LNCaP clone FGC (cell line): ENCODE measurements around the gene GCSAML.

ENCODE experiments used
- DNase-seq: peaks from one replicate; pipeline ENCODE4 v3.0.0-alpha.2; 2011; ENCODE audit warnings: low read depth
- H3K4me3 ChIP-seq: 2 replicates; pipeline ENCODE4 v1.5.1; 2011; ENCODE audit warnings: mild to moderate bottlenecking, low read depth, low read length, control low read depth
- CTCF ChIP-seq: IDR thresholded peaks from 2 replicates; pipeline ENCODE4 v1.5.1; 2012; ENCODE audit warnings: mild to moderate bottlenecking; ENCODE audit not compliant: control insufficient read depth, insufficient read depth; ENCODE audit errors: extremely low read depth

Gene GCSAML

GRCh38 chr1:247562198-247562597 is 13.3 kb downstream of the GCSAML start:
- H3K4me3 ChIP-seq = no peak overlapping the region
- TF ChIP-seq CTCF = no peak
- DNase-seq = no peak

- no peak for DNase-seq
- H3K4me3 ChIP-seq = no peak overlapping the region
- TF ChIP-seq CTCF = no peak
Observed at GRCh38 chr1:247574236-247574635, 25.3 kb downstream of the GCSAML start.

- no peak for DNase-seq
- H3K4me3 ChIP-seq = no peak overlapping the region
- TF ChIP-seq CTCF = no peak
Observed at GRCh38 chr1:247574664-247575063, 25.7 kb downstream of the GCSAML start.

- peak; percentile 35; the same call in 1 of the 2 replicates for TF ChIP-seq CTCF
- H3K4me3 ChIP-seq = no peak overlapping the region
- DNase-seq = no peak
Observed at GRCh38 chr1:247576514-247576913, 27.6 kb downstream of the GCSAML start.

GRCh38 chr1:247578946-247579460 is 30.1 kb downstream of the GCSAML start:
- no peak overlapping the region for H3K4me3 ChIP-seq
- no peak for DNase-seq
- no peak for TF ChIP-seq CTCF

- TF ChIP-seq CTCF = no peak
- no peak within 1 kb of the TSS for H3K4me3 ChIP-seq
- DNase-seq = no peak
Observed at GRCh38 chr1:247588060-247588459, 39.1 kb downstream of the GCSAML start, which contains the start of gene OR2G2. Gene OR2G2, plus strand, starts transcription at chr1:247588360. Its CDS starts 0 bp downstream, at chr1:247588360.

- H3K4me3 ChIP-seq = no peak within 1 kb of the TSS
- no peak for TF ChIP-seq CTCF
- no peak for DNase-seq
Observed at GRCh38 chr1:247605286-247605685, 56.4 kb downstream of the GCSAML start, which contains the start of gene OR2G3. Gene OR2G3, plus strand, starts transcription at chr1:247605586. Its CDS starts 0 bp downstream, at chr1:247605586.
